ENCODE measurements around the gene CDKN2C.

CDKN2C gene

DNA sequence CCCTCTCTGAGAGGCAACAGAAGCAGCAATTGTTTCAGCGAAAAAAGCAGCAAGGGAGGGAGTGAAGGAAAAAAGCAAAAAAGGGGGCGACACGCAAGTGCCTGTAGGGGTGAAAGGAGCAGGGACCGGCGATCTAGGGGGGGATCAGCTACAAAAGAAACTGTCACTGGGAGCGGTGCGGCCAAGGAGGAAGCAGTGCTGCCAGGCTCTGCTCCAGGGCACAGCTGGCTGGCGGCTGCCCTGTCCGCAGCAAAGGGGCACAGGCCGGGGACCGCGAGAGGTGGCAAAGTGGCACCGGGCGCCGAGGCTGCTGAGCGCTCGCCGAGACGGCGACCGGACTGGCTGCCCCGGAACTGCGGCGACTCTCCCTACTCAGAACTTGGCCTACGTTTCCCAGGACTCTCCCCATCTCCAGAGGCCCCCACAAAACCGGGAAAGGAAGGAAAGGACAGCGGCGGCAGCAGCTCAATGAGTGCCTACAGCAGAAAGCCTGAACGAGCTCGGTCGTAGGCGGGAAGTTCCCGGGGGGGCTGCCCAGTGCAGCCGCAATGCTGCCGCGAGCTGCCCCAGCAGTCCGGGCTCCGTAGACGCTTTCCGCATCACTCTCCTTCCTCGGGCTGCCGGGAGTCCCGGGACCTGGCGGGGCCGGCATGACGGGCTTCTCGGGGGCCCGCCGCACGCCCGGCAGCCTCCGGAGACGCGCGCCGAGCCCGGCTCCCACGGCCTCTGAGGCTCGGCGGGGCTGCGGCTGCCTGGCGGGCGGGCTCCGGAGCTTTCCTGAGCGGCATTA lies 1.0 kb upstream of the CDKN2C start:
- Histone ChIP-seq H3K79me2 (ENCODE audit: insufficient read depth, low read length) (peaks cover 51% of the 10 kb centered on the region), H3K4me3 (ENCODE audit: low read depth, low read length, poor library complexity, severe bottlenecking) (peak overlapping the region; percentile 89), H4K20me1 (ENCODE audit: insufficient read depth, low read length) (no peaks in the 10 kb centered on the region), H3K4me1 (ENCODE audit: insufficient read depth, low read length, severe bottlenecking) (peaks cover 28% of the 10 kb centered on the region), H2AFZ (ENCODE audit: low read length) (no peak overlapping the region), H3K27me3 (ENCODE audit: insufficient read depth, low read length) (no peaks in the 10 kb centered on the region), H3K9me2 (ENCODE audit: low read depth, low read length) (no peaks in the 10 kb centered on the region), H3K36me3 (ENCODE audit: insufficient read depth, low read length) (peaks cover 36% of the 10 kb centered on the region), H3K9me3 (ENCODE audit: low read length) (no peaks in the 10 kb centered on the region), H3K4me2 (ENCODE audit: low read length) (peak overlapping the region; percentile 89), H3K27ac (ENCODE audit: low read depth, low read length, poor library complexity, severe bottlenecking) (peak overlapping the region; percentile 95), H3F3A (ENCODE audit: insufficient read depth, low read length) (no peaks in the 10 kb centered on the region), H3K9ac (ENCODE audit: low read length) (peak overlapping the region; percentile 99)
- TF ChIP-seq, protein P1, sequence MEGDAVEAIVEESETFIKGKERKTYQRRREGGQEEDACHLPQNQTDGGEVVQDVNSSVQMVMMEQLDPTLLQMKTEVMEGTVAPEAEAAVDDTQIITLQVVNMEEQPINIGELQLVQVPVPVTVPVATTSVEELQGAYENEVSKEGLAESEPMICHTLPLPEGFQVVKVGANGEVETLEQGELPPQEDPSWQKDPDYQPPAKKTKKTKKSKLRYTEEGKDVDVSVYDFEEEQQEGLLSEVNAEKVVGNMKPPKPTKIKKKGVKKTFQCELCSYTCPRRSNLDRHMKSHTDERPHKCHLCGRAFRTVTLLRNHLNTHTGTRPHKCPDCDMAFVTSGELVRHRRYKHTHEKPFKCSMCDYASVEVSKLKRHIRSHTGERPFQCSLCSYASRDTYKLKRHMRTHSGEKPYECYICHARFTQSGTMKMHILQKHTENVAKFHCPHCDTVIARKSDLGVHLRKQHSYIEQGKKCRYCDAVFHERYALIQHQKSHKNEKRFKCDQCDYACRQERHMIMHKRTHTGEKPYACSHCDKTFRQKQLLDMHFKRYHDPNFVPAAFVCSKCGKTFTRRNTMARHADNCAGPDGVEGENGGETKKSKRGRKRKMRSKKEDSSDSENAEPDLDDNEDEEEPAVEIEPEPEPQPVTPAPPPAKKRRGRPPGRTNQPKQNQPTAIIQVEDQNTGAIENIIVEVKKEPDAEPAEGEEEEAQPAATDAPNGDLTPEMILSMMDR (IDR thresholded peaks at IDR 0.05; ENCODE audit: low read length): peak; percentile 7; the same call in 1 of the 2 replicates
- TF ChIP-seq EZH2 (IDR thresholded peaks at IDR 0.05; ENCODE audit: borderline replicate concordance, low read length): no peak

DNA sequence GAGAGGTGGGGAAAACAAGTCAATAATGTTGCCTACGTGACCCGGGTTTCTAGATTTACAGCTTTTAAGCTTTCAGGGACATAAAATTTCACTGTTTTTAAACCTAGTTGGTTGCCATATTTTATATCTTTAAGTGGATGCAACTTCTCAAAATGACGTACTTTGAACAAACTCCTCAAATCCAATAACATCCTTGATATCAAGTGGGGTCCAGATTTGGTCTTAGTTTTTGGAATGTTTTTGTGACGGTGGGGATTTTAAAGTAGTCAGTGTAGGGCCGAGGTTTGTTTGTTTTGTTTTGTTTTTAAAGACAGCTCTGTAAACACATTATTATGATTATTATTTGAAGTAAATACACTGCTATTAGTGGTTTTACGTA lies 453 bp downstream of the CDKN2C start:
- Histone ChIP-seq H3K4me2 (ENCODE audit: low read length) (peak overlapping the region; percentile 89), H3K4me1 (ENCODE audit: insufficient read depth, low read length, severe bottlenecking) (peaks cover 43% of the 10 kb centered on the region), H4K20me1 (ENCODE audit: insufficient read depth, low read length) (no peaks in the 10 kb centered on the region), H3K27me3 (ENCODE audit: insufficient read depth, low read length) (no peaks in the 10 kb centered on the region), H3K4me3 (ENCODE audit: low read depth, low read length, poor library complexity, severe bottlenecking) (peak overlapping the region; percentile 89), H3F3A (ENCODE audit: insufficient read depth, low read length) (no peaks in the 10 kb centered on the region), H3K9ac (ENCODE audit: low read length) (peak overlapping the region; percentile 99), H3K9me2 (ENCODE audit: low read depth, low read length) (no peaks in the 10 kb centered on the region), H3K27ac (ENCODE audit: low read depth, low read length, poor library complexity, severe bottlenecking) (peak overlapping the region; percentile 95), H2AFZ (ENCODE audit: low read length) (no peak overlapping the region), H3K36me3 (ENCODE audit: insufficient read depth, low read length) (peaks cover 46% of the 10 kb centered on the region), H3K9me3 (ENCODE audit: low read length) (no peaks in the 10 kb centered on the region), H3K79me2 (ENCODE audit: insufficient read depth, low read length) (peaks cover 62% of the 10 kb centered on the region)
- TF ChIP-seq, protein P1 (IDR thresholded peaks at IDR 0.05; ENCODE audit: low read length): no peak
- TF ChIP-seq EZH2 (IDR thresholded peaks at IDR 0.05; ENCODE audit: borderline replicate concordance, low read length): no peak

DNA sequence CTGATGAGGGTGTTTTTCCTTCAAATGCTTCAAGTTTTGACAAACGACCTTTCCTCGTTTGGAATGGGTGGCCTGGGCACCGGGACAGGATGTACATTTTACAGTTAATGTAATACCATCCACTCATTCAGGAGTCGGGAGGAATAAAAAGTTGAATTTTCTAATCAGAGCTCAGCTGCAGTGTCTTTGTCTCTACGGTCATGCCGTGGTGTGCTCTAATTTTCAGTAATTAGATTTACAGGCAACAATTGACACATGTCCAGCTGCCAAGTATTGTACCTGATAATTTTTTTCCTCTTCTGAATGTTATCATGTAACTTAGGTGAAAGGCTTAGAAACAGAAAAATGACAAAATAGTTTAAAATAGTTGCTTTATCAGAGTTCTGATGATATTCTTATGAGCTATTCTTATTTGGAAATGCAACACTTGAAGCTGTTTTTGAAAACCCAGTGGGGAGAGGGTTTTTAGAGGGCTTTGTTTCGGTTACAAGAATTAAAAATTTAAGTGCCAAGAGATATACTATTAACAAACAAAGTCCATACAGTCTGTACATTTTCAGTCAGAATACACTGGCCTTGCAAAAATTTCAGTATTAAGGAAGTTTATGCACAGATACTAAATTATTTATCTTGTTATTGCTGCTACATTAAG lies 1.0 kb downstream of the CDKN2C start:
- Histone ChIP-seq H3K4me3 (ENCODE audit: low read depth, low read length, poor library complexity, severe bottlenecking) (peak overlapping the region; percentile 89), H4K20me1 (ENCODE audit: insufficient read depth, low read length) (no peaks in the 10 kb centered on the region), H2AFZ (ENCODE audit: low read length) (no peak overlapping the region), H3K27ac (ENCODE audit: low read depth, low read length, poor library complexity, severe bottlenecking) (peak overlapping the region; percentile 95), H3K4me1 (ENCODE audit: insufficient read depth, low read length, severe bottlenecking) (peaks cover 49% of the 10 kb centered on the region), H3K36me3 (ENCODE audit: insufficient read depth, low read length) (peaks cover 46% of the 10 kb centered on the region), H3K9me2 (ENCODE audit: low read depth, low read length) (no peaks in the 10 kb centered on the region), H3K27me3 (ENCODE audit: insufficient read depth, low read length) (no peaks in the 10 kb centered on the region), H3K4me2 (ENCODE audit: low read length) (peak overlapping the region; percentile 89), H3K79me2 (ENCODE audit: insufficient read depth, low read length) (peaks cover 67% of the 10 kb centered on the region), H3F3A (ENCODE audit: insufficient read depth, low read length) (no peaks in the 10 kb centered on the region), H3K9ac (ENCODE audit: low read length) (peak overlapping the region; percentile 99), H3K9me3 (ENCODE audit: low read length) (no peaks in the 10 kb centered on the region)
- TF ChIP-seq EZH2 (IDR thresholded peaks at IDR 0.05; ENCODE audit: borderline replicate concordance, low read length): no peak
- TF ChIP-seq, protein P1 (IDR thresholded peaks at IDR 0.05; ENCODE audit: low read length): no peak

All from OCI-LY1 (cell line).